HEK293 (cell line): ENCODE data around the gene RFX4.

Experiments used
- GLI2 ChIP-seq: fragments of 450-650 bp; formaldehyde crosslinking; IDR thresholded peaks from 2 replicates; pipeline ENCODE4; 2017; ENCODE audit warnings: missing biosample characterization, missing genetic modification characterization, low read depth, borderline replicate concordance
- PBX3 ChIP-seq: sonication (generic); formaldehyde crosslinking; IDR thresholded peaks from 2 replicates; pipeline ENCODE4 v1.8.1; 2022; ENCODE audit warnings: mild to moderate bottlenecking, moderate library complexity, missing genetic modification reagents
- SALL2 ChIP-seq: fragments of 450-650 bp; formaldehyde crosslinking; IDR thresholded peaks from 2 replicates; pipeline ENCODE4 v1.5.0; 2017; ENCODE audit warnings: missing biosample characterization, mild to moderate bottlenecking, missing genetic modification characterization, borderline replicate concordance
- SCRT2 ChIP-seq: fragments of 450-650 bp; formaldehyde crosslinking; IDR thresholded peaks from 2 replicates; pipeline ENCODE4 v1.5.1; 2016; ENCODE audit warnings: missing biosample characterization, missing genetic modification characterization
- SETDB1 ChIP-seq: IDR thresholded peaks from one replicate; pipeline ENCODE4 v1.6.1; 2017; ENCODE audit warnings: mild to moderate bottlenecking, low read length, moderate library complexity, mixed read lengths; ENCODE audit not compliant: insufficient read length
- ZBTB11 ChIP-seq: fragments of 450-650 bp; formaldehyde crosslinking; conservative IDR thresholded peaks from 2 replicates; pipeline ENCODE4 v1.5.1; 2016; ENCODE audit warnings: low read depth, missing biosample characterization, missing genetic modification characterization
- ZFHX2 ChIP-seq: fragments of 450-650 bp; formaldehyde crosslinking; conservative IDR thresholded peaks from 2 replicates; pipeline ENCODE4 v1.5.1; 2016; ENCODE audit warnings: missing biosample characterization, missing genetic modification characterization
- ZFP3 ChIP-seq: fragments of 450-650 bp; formaldehyde crosslinking; IDR thresholded peaks from 2 replicates; pipeline ENCODE4 v1.5.1; 2016; ENCODE audit warnings: low read depth, missing biosample characterization, missing genetic modification characterization
- ZNF10 ChIP-seq: fragments of 450-650 bp; formaldehyde crosslinking; IDR thresholded peaks from 2 replicates; pipeline ENCODE4 v1.5.1; 2017; ENCODE audit warnings: missing biosample characterization, missing genetic modification characterization
- ZNF157 ChIP-seq: fragments of 450-650 bp; formaldehyde crosslinking; IDR thresholded peaks from 2 replicates; pipeline ENCODE4 v1.5.1; 2016; ENCODE audit warnings: missing biosample characterization, missing genetic modification characterization
- ZNF239 ChIP-seq: fragments of 450-650 bp; formaldehyde crosslinking; IDR thresholded peaks from 2 replicates; pipeline ENCODE4 v1.5.1; 2016; ENCODE audit warnings: missing biosample characterization, missing genetic modification characterization
- ZNF248 ChIP-seq: fragments of 450-650 bp; formaldehyde crosslinking; IDR thresholded peaks from 2 replicates; pipeline ENCODE4 v1.5.1; 2017; ENCODE audit warnings: missing biosample characterization, missing genetic modification characterization
- ZNF324 ChIP-seq: fragments of 450-650 bp; formaldehyde crosslinking; IDR thresholded peaks from 2 replicates; pipeline ENCODE4 v1.5.1; 2016; ENCODE audit warnings: missing biosample characterization, missing genetic modification characterization
- ZNF404 ChIP-seq: fragments of 450-650 bp; formaldehyde crosslinking; IDR thresholded peaks from 2 replicates; pipeline ENCODE4 v1.5.1; 2017; ENCODE audit warnings: missing biosample characterization, missing genetic modification characterization
- ZNF473 ChIP-seq: fragments of 450-650 bp; formaldehyde crosslinking; IDR thresholded peaks from 2 replicates; pipeline ENCODE4 v1.5.1; 2017; ENCODE audit warnings: missing biosample characterization, missing genetic modification characterization
- ZNF560 ChIP-seq: fragments of 450-650 bp; formaldehyde crosslinking; IDR thresholded peaks from 2 replicates; pipeline ENCODE4 v1.5.1; 2017; ENCODE audit warnings: missing biosample characterization, missing genetic modification characterization, borderline replicate concordance
- ZNF571 ChIP-seq: fragments of 450-650 bp; formaldehyde crosslinking; IDR thresholded peaks from 2 replicates; pipeline ENCODE4 v1.5.0; 2017; ENCODE audit warnings: missing biosample characterization, missing genetic modification characterization
- ZNF580 ChIP-seq: fragments of 450-650 bp; formaldehyde crosslinking; IDR thresholded peaks from 2 replicates; pipeline ENCODE4 v1.5.1; 2016; ENCODE audit warnings: missing biosample characterization, missing genetic modification characterization
- ZNF664 ChIP-seq: fragments of 450-650 bp; formaldehyde crosslinking; IDR thresholded peaks from 2 replicates; pipeline ENCODE4 v1.5.1; 2016; ENCODE audit warnings: missing biosample characterization, missing genetic modification characterization
- ZNF701 ChIP-seq: fragments of 450-650 bp; formaldehyde crosslinking; IDR thresholded peaks from 2 replicates; pipeline ENCODE4 v1.5.1; 2016; ENCODE audit warnings: missing biosample characterization, missing genetic modification characterization
- ZNF707 ChIP-seq: fragments of 450-650 bp; formaldehyde crosslinking; IDR thresholded peaks from 2 replicates; pipeline ENCODE4 v1.5.1; 2016; ENCODE audit warnings: missing biosample characterization, missing genetic modification characterization
- ZNF837 ChIP-seq: fragments of 450-650 bp; formaldehyde crosslinking; IDR thresholded peaks from 2 replicates; pipeline ENCODE4 v1.5.1; 2016; ENCODE audit warnings: missing biosample characterization, missing genetic modification characterization
- TF ChIP-seq, protein P1 (sequence below): fragments of 450-650 bp; formaldehyde crosslinking; IDR thresholded peaks from 2 replicates; pipeline ENCODE4 v1.5.1; 2016; ENCODE audit warnings: missing biosample characterization, missing genetic modification characterization
- TF ChIP-seq, protein P2 (sequence below): fragments of 450-650 bp; formaldehyde crosslinking; IDR thresholded peaks from 2 replicates; pipeline ENCODE4 v1.5.1; 2017; ENCODE audit warnings: missing biosample characterization, missing genetic modification characterization
- TF ChIP-seq, protein P3 (sequence below): fragments of 450-650 bp; formaldehyde crosslinking; IDR thresholded peaks from 2 replicates; pipeline ENCODE4 v1.5.1; 2017; ENCODE audit warnings: missing biosample characterization, mild to moderate bottlenecking, missing genetic modification characterization, moderate library complexity
- TF ChIP-seq, protein P4 (sequence below): fragments of 450-650 bp; formaldehyde crosslinking; IDR thresholded peaks from 2 replicates; pipeline ENCODE4 v1.5.1; 2017; ENCODE audit warnings: missing biosample characterization, missing genetic modification characterization

Gene RFX4

DNA sequence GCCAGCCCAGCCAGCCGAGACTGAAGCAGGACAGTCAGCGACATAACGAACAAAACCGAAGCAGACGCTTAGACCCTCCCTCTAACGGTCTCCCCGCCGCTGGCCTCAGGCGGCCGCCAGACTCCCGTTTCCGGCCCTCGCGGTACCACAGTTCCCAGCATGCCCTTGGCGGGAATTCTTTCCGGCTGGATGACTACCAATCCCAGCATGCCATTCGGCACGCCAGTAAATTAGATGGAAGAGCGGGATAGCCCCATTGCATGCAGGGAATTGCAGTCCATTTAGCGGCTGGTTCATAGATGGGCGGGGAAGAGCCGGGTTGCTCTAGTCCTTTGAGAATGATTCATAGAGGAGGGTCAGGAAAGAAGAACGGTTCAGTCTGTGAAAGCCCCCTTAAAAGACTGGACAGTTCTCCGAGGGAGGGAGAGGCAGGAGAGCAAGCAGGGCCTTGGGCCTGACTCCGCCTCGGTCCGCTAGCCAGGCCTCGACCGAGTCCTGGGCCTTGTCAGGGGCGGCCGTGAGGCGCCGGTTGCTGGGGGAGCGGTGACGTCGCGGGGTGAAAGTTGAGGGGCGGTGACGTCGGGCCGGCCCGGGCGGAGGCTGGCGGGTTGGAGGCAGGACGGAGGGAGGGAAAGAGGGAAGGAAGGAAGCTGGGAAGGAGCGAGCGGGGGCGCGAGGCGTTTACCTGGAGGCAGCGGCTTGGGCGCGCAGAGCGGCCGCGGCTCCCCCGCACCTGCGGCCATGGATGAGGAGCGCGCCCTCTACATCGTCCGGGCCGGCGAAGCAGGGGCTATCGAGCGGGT is 191.4 kb downstream of the RFX4 start, which contains the start of gene RIC8B (continued):
- peak; percentile 30; the same call in 1 of the 2 replicates for TF ChIP-seq ZNF10 (tag by site-specific recombination)
- TF ChIP-seq ZNF837, result no peak
- TF ChIP-seq, protein P1, sequence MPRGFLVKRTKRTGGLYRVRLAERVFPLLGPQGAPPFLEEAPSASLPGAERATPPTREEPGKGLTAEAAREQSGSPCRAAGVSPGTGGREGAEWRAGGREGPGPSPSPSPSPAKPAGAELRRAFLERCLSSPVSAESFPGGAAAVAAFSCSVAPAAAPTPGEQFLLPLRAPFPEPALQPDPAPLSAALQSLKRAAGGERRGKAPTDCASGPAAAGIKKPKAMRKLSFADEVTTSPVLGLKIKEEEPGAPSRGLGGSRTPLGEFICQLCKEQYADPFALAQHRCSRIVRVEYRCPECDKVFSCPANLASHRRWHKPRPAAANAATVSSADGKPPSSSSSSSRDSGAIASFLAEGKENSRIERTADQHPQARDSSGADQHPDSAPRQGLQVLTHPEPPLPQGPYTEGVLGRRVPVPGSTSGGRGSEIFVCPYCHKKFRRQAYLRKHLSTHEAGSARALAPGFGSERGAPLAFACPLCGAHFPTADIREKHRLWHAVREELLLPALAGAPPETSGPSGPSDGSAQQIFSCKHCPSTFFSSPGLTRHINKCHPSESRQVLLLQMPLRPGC (tag by site-specific recombination), result no peak; the same call in 1 of the 2 replicates
- TF ChIP-seq, protein P2, sequence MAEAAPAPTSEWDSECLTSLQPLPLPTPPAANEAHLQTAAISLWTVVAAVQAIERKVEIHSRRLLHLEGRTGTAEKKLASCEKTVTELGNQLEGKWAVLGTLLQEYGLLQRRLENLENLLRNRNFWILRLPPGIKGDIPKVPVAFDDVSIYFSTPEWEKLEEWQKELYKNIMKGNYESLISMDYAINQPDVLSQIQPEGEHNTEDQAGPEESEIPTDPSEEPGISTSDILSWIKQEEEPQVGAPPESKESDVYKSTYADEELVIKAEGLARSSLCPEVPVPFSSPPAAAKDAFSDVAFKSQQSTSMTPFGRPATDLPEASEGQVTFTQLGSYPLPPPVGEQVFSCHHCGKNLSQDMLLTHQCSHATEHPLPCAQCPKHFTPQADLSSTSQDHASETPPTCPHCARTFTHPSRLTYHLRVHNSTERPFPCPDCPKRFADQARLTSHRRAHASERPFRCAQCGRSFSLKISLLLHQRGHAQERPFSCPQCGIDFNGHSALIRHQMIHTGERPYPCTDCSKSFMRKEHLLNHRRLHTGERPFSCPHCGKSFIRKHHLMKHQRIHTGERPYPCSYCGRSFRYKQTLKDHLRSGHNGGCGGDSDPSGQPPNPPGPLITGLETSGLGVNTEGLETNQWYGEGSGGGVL (tag by site-specific recombination), result peak; percentile 85
- peak; percentile 44 for TF ChIP-seq ZBTB11 (tag by site-specific recombination)
- TF ChIP-seq SCRT2 (tag by site-specific recombination), result no peak
- TF ChIP-seq ZNF664 (tag by site-specific recombination), result no peak
- TF ChIP-seq, protein P3, sequence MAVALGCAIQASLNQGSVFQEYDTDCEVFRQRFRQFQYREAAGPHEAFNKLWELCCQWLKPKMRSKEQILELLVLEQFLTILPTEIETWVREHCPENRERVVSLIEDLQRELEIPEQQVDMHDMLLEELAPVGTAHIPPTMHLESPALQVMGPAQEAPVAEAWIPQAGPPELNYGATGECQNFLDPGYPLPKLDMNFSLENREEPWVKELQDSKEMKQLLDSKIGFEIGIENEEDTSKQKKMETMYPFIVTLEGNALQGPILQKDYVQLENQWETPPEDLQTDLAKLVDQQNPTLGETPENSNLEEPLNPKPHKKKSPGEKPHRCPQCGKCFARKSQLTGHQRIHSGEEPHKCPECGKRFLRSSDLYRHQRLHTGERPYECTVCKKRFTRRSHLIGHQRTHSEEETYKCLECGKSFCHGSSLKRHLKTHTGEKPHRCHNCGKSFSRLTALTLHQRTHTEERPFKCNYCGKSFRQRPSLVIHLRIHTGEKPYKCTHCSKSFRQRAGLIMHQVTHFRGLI (tag by site-specific recombination), result no peak; the same call in none of the 2 replicates
- no peak for TF ChIP-seq ZNF701 (tag by site-specific recombination)
- peak; percentile 78; the same call in 1 of the 2 replicates for TF ChIP-seq ZNF580
- TF ChIP-seq PBX3 (CRISPR knock-in tag), result 0 out of 2 replicates have a peak, but pooled peaks have one; percentile 31
- TF ChIP-seq ZNF324 (tag by site-specific recombination), result peak; percentile 76; the same call in 1 of the 2 replicates
- TF ChIP-seq ZNF707 (tag by site-specific recombination), result no peak
- TF ChIP-seq ZNF239 (tag by site-specific recombination), result no peak
- no peak for TF ChIP-seq ZNF560 (tag by site-specific recombination)
- TF ChIP-seq ZNF404, result no peak
- TF ChIP-seq ZNF157 (tag by site-specific recombination), result no peak
- TF ChIP-seq ZNF571 (tag by site-specific recombination), result no peak
- no peak for TF ChIP-seq ZNF473
- no peak for TF ChIP-seq ZFP3 (tag by site-specific recombination)
- TF ChIP-seq SETDB1, result no peak
- TF ChIP-seq GLI2 (tag by site-specific recombination), result no peak
- TF ChIP-seq SALL2 (tag by site-specific recombination), result no peak
- TF ChIP-seq ZFHX2 (tag by site-specific recombination), result peak; percentile 91
- no peak for TF ChIP-seq ZNF248 (tag by site-specific recombination)
- TF ChIP-seq, protein P4, sequence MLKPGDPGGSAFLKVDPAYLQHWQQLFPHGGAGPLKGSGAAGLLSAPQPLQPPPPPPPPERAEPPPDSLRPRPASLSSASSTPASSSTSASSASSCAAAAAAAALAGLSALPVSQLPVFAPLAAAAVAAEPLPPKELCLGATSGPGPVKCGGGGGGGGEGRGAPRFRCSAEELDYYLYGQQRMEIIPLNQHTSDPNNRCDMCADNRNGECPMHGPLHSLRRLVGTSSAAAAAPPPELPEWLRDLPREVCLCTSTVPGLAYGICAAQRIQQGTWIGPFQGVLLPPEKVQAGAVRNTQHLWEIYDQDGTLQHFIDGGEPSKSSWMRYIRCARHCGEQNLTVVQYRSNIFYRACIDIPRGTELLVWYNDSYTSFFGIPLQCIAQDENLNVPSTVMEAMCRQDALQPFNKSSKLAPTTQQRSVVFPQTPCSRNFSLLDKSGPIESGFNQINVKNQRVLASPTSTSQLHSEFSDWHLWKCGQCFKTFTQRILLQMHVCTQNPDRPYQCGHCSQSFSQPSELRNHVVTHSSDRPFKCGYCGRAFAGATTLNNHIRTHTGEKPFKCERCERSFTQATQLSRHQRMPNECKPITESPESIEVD (tag by site-specific recombination), result no peak
